SH-SY5Y (cell line): Measurements from ENCODE around the gene HOXA10.

ENCODE experiments used
- GATA2 ChIP-seq: IDR thresholded peaks from 2 replicates; pipeline ENCODE4 v1.6.1; 2011; ENCODE audit warnings: mild to moderate bottlenecking, low read depth, low read length
- GATA3 ChIP-seq: IDR thresholded peaks from 2 replicates; pipeline ENCODE4 v1.6.1; 2011; ENCODE audit warnings: low read depth, mild to moderate bottlenecking, low read length, moderate library complexity

- TF ChIP-seq GATA3 (no peak), GATA2 (no peak)
Observed at GRCh38 chr7:27173956-27174873, at the start of gene HOXA10.
